ENCODE data around the gene FTO.

Gene FTO

DNA sequence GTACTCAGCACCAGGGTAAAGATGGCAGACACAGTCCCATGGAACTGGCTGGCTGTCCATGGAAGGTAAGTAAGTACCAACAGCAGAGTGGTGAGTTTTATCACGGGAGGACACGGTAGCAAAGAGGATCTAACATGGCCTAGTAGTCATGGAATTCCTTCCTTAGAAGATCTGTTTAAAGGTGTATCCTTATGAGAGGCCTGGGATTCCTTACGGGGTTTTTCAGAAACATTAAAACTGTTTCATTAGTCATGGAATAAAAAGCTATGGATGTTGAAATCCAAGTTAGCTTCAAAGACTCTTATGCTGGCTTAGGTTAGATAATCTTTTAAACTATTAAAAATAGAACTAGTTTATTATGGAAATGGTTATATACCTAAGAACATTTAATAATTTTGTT, 7.4 kb downstream of the FTO start:
- DNase-seq (ENCODE audit: low spot score) = no peak

DNA sequence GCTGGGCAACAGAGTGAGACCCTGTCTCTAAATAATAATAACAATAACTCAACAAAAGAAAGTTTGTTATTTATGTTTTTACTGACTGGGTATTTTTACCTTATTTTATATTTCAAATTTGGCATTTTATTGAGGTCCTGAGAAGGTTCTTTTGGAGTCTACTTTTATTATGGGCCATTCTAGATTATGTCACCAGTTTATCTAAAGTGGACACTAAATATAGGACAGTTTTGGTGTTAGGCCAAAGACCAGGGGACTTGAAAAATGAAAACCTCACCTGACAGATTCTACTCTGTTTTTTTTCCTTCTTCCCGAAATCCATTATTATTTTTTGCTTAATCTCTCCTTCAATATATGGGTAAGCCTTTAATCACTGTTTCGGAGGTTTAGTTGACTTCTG, 8.1 kb downstream of the FTO start:
- no peak for DNase-seq (ENCODE audit: low spot score)

- DNase-seq (ENCODE audit: low spot score) = no peak
Measured at GRCh38 chr16:53713403-53714204, 9.6 kb downstream of the FTO start.

DNA sequence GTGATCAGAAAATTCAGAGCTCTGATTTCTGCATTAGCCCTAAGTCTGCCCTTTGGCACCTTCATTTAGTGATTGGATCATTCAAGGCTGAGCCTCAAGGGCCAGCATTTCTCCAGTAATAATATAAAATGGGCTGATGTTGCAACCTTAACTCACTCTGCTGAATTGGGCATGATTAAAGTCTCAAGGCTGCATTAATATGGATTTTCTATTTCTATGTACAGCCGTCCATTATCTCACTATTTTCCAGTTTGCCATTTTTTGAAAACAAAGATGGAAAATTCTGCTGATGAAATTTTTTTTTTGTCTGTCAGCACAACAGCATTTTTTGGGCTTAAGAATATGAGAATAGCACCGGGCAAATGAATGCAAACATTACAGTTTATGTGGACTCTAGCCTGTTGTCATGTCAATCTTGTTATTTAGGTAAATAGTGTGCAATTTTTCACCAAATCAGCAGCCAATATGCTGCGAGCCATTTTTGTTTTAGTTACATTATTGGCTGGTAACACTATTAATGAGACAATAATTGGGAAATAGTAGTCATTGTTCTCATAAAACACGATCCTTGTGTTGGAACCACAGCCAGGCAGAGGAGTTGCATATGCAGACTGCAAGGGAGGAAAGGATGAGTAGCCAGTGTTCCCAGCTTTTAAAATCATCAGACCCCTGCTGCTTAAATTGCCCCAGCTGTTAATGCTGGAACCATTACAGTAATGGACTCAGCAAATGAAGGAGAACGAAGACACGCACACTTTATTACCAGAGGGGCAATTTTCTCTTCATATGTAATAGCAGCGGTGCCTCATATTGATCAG, 10.5 kb downstream of the FTO start:
- no peak for DNase-seq (ENCODE audit: low spot score)

GRCh38 chr16:53715023-53715384, 11.0 kb downstream of the FTO start:
- DNase-seq (ENCODE audit: low spot score) = no peak

GRCh38 chr16:53717577-53717976, 13.6 kb downstream of the FTO start:
- no peak for DNase-seq (ENCODE audit: low spot score)

GRCh38 chr16:53721017-53721416, 17.1 kb downstream of the FTO start:
- DNase-seq (ENCODE audit: low spot score) = no peak

DNA sequence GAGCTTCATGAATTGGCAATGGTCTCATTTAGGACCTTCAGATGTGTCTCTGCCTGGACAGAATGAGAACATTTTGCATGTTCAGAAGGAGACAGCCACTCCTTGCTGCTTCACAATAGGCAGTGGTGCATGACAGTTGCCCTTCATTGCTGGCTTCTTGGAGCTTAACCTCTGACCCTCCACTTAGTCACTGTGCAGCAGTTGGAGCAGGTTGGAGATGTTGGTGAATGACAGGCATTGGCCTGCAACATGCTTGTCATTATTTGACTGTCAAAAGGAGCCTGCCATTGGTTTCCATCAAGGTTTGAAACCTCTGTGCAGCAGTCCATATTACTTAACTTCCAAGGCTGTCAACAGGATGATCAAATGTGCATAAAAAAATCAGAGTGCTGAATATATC, 22.7 kb downstream of the FTO start:
- no peak for DNase-seq (ENCODE audit: low spot score)

- no peak for DNase-seq (ENCODE audit: low spot score)
Measured at GRCh38 chr16:53730693-53731092, 26.7 kb downstream of the FTO start.

DNA sequence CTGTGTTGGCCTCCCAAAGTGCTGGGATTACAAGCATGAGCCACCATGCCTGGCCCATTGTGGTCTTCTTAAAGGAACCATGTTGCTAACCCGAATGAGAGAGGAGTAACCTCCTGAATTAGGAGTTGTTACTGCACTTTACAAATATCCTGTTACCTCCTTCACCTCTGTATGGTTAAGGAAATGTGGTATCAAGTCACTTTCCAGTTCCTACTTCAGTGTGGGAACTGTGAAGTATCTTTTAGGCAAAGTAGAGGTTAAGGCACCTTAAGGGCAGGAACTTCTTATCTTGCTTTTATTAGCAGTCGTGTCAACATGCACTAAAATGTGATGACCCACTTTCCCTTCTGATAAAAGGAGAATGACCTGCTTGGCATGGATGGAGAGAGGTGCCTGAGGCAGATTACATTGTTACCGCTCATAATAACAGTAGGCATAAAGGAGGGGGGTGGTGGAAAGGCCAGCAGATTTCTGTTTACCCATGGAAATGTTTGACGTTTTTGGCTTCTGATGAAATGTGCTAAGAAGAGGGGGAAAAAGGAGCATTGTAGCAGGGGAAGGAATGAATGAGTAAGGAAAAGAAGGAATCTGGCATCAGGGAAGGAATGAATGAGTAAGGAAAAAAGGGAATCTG, 28.5 kb downstream of the FTO start:
- DNase-seq (ENCODE audit: low spot score) = no peak

DNA sequence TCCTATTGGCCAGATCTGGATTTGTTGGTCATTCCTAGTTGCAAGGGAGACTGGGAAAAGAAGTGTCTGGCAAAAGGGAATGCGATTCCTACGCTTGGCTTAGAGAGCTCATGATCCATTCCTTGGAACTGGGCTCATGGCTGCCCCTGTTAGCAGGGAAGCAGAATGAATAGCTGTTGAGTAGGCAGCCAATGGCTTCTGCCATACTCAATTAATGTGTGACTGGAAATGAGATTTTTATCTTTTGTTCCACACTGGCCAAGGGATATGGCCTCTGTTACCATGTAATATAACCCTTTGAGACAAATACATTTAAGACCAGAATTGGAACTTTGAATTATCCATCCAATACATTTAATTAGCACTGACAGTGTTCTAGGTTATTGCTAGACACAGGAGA, 31.0 kb downstream of the FTO start:
- DNase-seq (ENCODE audit: low spot score) = no peak

DNA sequence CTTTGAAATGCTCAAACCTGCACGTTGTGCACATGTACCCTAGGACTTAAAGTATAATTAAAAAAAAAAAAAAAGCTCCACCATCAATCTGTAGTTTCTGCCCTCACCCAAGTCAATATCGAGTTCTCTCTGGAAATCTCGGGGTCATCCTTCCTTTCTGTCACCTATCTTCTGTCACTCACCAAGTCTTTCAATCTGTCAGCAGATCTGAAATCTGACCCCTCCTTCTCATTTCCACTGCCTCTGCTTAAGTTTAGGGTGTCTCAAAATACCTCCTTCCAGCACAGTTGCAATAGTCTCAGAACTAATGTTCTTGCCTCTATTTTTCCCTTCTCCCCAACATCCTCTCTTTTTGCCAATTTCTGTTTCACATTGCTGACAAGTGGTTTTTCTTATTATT, 32.3 kb downstream of the FTO start:
- no peak for DNase-seq (ENCODE audit: low spot score)

GRCh38 chr16:53737552-53737951, 33.6 kb downstream of the FTO start:
- no peak for DNase-seq (ENCODE audit: low spot score)

- no peak for DNase-seq (ENCODE audit: low spot score)
Measured at GRCh38 chr16:53740476-53740875, 36.5 kb downstream of the FTO start.

- no peak for DNase-seq (ENCODE audit: low spot score)
Measured at GRCh38 chr16:53740933-53741531, 37.1 kb downstream of the FTO start.

DNA sequence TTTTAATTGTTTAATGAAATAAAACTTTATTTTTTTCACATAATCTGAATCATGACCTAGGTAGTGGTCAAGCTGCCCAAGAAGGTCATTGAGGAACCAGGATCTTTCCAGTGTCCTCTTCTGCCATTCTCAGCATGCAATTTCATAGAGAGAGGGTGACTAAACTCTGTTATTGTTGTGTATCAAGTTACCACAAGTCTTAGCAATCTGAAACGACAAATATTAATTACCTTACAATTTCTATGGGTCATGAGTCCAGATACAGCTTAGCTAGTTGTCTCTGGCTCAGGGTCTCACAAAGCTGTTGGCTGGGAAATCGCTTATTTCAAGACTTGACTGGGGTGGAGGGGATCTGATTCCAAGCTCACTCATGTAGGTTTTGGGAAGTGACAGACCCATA, 37.6 kb downstream of the FTO start:
- DNase-seq (ENCODE audit: low spot score) = no peak

GRCh38 chr16:53743149-53743566, 39.2 kb downstream of the FTO start:
- no peak for DNase-seq (ENCODE audit: low spot score)

- DNase-seq (ENCODE audit: low spot score) = no peak
Measured at GRCh38 chr16:53744449-53744848, 40.5 kb downstream of the FTO start.

DNA sequence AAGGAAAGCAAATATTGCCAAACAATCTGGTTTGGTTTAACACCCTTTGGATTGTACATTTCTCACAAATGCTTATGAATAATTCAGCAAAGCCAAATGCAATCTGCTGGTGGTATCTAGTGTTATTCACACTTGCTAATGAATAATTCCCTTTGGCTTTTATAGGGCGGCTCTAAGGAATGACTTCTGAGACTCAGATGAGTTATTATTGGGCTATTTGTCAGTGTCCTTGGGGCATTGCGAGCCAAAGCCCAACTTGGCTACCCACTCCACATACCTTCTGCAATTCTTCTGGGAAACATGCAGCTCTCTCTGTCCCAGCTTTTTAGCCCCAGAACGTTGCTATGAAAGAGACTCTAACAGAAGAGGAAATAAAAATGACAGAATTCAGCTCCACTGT, 41.1 kb downstream of the FTO start:
- no peak for DNase-seq (ENCODE audit: low spot score)

DNA sequence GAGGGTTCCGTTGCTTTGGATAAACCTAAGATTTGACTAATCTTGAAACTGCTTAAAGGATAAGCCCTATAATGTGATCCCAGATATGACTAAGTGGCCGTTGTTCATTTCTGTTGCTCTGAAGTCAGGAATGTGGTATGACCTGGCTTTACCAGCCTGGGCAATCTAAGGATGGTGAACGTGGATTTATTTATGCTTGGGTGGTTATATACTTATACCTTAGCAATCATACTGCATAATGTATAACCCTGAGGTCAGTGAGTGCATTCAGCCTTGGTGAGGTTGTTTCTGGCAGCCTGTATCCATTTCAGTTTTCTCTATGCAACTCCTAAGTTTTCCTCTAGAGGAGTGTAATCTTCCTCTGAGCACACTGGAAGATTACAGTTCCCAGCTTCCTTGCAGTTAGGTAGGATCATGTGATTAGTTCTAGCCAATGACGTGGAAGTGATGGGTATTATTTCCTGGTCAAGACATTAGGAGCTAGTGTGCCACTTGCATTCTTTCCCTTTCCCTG, 41.9 kb downstream of the FTO start:
- DNase-seq (ENCODE audit: low spot score) = no peak

GRCh38 chr16:53752560-53752959, 48.6 kb downstream of the FTO start:
- DNase-seq (ENCODE audit: low spot score) = no peak

- DNase-seq (ENCODE audit: low spot score) = no peak
Measured at GRCh38 chr16:53753431-53753830, 49.5 kb downstream of the FTO start.
